CD4-positive, alpha-beta T cell treated with Interleukin-6 for 4 hours (primary cell): ENCODE data around the gene SYCE3.

Source experiments
- DNase-seq: peaks from one replicate; pipeline ENCODE4 v3.0.0-alpha.2; 2020; ENCODE audit warnings: mixed read lengths

SYCE3 gene

GRCh38 chr22:50516891-50517290, 45.8 kb downstream of the SYCE3 start:
- no peak for DNase-seq

GRCh38 chr22:50516068-50516467, 46.7 kb downstream of the SYCE3 start:
- DNase-seq, result no peak

- no peak for DNase-seq
These were observed 49.5 kb downstream of the SYCE3 start for GRCh38 chr22:50513175-50513574.

- no peak for DNase-seq
These were observed 53.8 kb downstream of the SYCE3 start for GRCh38 chr22:50508897-50509296.

GRCh38 chr22:50507991-50508884, 54.5 kb downstream of the SYCE3 start, which contains the start of gene NCAPH2:
Gene NCAPH2 (plus strand): TSS chr22:50508224. CDS start chr22:50508338, 114 bp downstream.
- DNase-seq, result no peak

- DNase-seq, result peak; percentile 99
These were observed 55.2 kb downstream of the SYCE3 start, which contains the start of gene LMF2 for GRCh38 chr22:50507421-50507990. Gene LMF2 (minus strand): TSS chr22:50507702. CDS start chr22:50507675, 27 bp downstream.

GRCh38 chr22:50506611-50507420, 55.9 kb downstream of the SYCE3 start:
- DNase-seq, result no peak

- DNase-seq, result no peak
These were observed 56.7 kb downstream of the SYCE3 start for GRCh38 chr22:50505776-50506610.

GRCh38 chr22:50505276-50505775, 57.4 kb downstream of the SYCE3 start:
- no peak for DNase-seq

GRCh38 chr22:50504369-50505211, 58.1 kb downstream of the SYCE3 start:
- DNase-seq, result no peak

- no peak for DNase-seq
These were observed 59.1 kb downstream of the SYCE3 start for GRCh38 chr22:50503475-50504145.

GRCh38 chr22:50502628-50503474, 59.9 kb downstream of the SYCE3 start:
- no peak for DNase-seq

- DNase-seq, result no peak
These were observed 60.6 kb downstream of the SYCE3 start for GRCh38 chr22:50502096-50502495.
